HCT116 (cell line): ENCODE results near the gene PRND. TPM values are rescaled to one million over a fixed set of nuclear protein-coding genes. Genes with fewer than 3 reads are reported as not detected.
A peak's percentile ranks its signal among the peaks of the same experiment; 100 is the strongest.

Source experiments
- ATAC-seq: fragments of 200-7000 bp; cut with Tn5 transposase; 2 replicates; pipeline ENCODE4 v1.9.1; 2020; ENCODE audit warnings: mild to moderate bottlenecking, moderate library complexity
- BruUV-seq: library from RNA; stranded (reverse); fragments of 400-500 nt; replicated peaks from 2 replicates; lab custom pipeline; 2021; lab: Mats Ljungman, UMichigan
- CTCF ChIA-PET: fragments of 300-600 bp; sonication (Branson Sonifier 250); formaldehyde crosslinking; loops from one replicate; lab custom pipeline; 2021; ENCODE audit warnings: antibody characterized with exemption; lab: Charles Lee
- POLR2A ChIA-PET: fragments of 300-600, 350-600 bp; sonication (Branson Sonifier 250); formaldehyde crosslinking; loops from one replicate; lab custom pipeline; 2021; ENCODE audit warnings: antibody characterized with exemption; lab: Charles Lee
- RAD21 ChIA-PET, 2 experiments: fragments of 300-600 bp; sonication (Branson Sonifier 250); formaldehyde crosslinking; loops; one replicate each; lab custom pipeline; 2023; ENCODE audit warnings: low total read pairs in 2 of 2; ENCODE audit not compliant: uncharacterized antibody in 2 of 2, unreplicated experiment in 2 of 2, low non-redundant PET in 1 of 2; lab: Charles Lee
- DNase-seq: peaks from one replicate; pipeline ENCODE4 v3.0.0-alpha.2; 2010; ENCODE audit warnings: low read depth, low spot score
- H2AFZ ChIP-seq: fragments of 200-600 bp; shearing (Covaris generic), sonication (generic); 2 replicates; pipeline ENCODE4 v1.6.1; 2017; ENCODE audit warnings: low read depth, mixed run types, mixed read lengths, antibody characterized with exemption, low read length; ENCODE audit not compliant: poor library complexity, severe bottlenecking
- H3K27ac ChIP-seq: 2 replicates; pipeline ENCODE4 v1.5.1; 2012; ENCODE audit warnings: low read depth, low read length
- H3K27me3 ChIP-seq: fragments of 200-600 bp; sonication (generic); 2 replicates; pipeline ENCODE4 v1.6.1; 2016; ENCODE audit warnings: mixed run types, low read length, mixed read lengths; ENCODE audit not compliant: insufficient read depth
- H3K36me3 ChIP-seq, 2 experiments: fragments of 200-500 bp in 1 of 2; fragments of 200-600 bp in 1 of 2; sonication (Bioruptor generic) in 1 of 2; sonication (generic) in 1 of 2; 2 replicates each; pipeline versions ENCODE4 v1.5.1 to v1.6.1; 2014 to 2016; ENCODE audit warnings: low read length in 2 of 2, inconsistent platforms in 1 of 2, mixed read lengths in 1 of 2, mixed run types in 1 of 2; ENCODE audit not compliant: insufficient read depth in 2 of 2, control insufficient read depth in 1 of 2
- H3K4me1 ChIP-seq, 2 experiments: fragments of 200-600 bp in 1 of 2; sonication (generic) in 1 of 2; 2 replicates each; pipeline versions ENCODE4 v1.5.1 to v1.6.1; 2012 to 2017; ENCODE audit warnings: low read length in 2 of 2, inconsistent platforms in 1 of 2, mild to moderate bottlenecking in 1 of 2, mixed read lengths in 1 of 2, mixed run types in 1 of 2, moderate library complexity in 1 of 2; ENCODE audit not compliant: insufficient read depth in 2 of 2, control insufficient read depth in 1 of 2
- H3K4me2 ChIP-seq: fragments of 200-600 bp; sonication (generic); 2 replicates; pipeline ENCODE4 v1.6.1; 2017; ENCODE audit warnings: mixed run types, low read length, mixed read lengths
- H3K4me3 ChIP-seq, 2 experiments: fragments of 200-600 bp in 1 of 2; sonication (generic) in 1 of 2; replicated peaks in 1 of 2; 2 replicates each; pipeline ENCODE4 v1.5.1; 2011 to 2016; ENCODE audit warnings: low read length in 2 of 2, control low read depth in 1 of 2, low read depth in 1 of 2, mild to moderate bottlenecking in 1 of 2, mixed read lengths in 1 of 2, mixed run types in 1 of 2
- H3K79me2 ChIP-seq: fragments of 200-600 bp; sonication (generic); 2 replicates; pipeline ENCODE4 v1.6.1; 2017; ENCODE audit warnings: mild to moderate bottlenecking, mixed run types, low read length, moderate library complexity, mixed read lengths; ENCODE audit not compliant: insufficient read depth
- H3K9ac ChIP-seq: fragments of 200-600 bp; sonication (generic); 2 replicates; pipeline ENCODE4 v1.6.1; 2016; ENCODE audit warnings: low read length, mixed read lengths
- H3K9me2 ChIP-seq: fragments of 200-600 bp; sonication (generic), shearing (Covaris generic); 2 replicates; pipeline ENCODE4 v1.6.1; 2017; ENCODE audit warnings: mixed run types, mild to moderate bottlenecking, moderate library complexity; ENCODE audit not compliant: insufficient read depth
- H3K9me3 ChIP-seq, 2 experiments: fragments of 200-500 bp in 1 of 2; fragments of 200-600 bp in 1 of 2; sonication (Bioruptor generic) in 1 of 2; sonication (generic) in 1 of 2; 2 replicates each; pipeline ENCODE4 v1.6.1; 2014 to 2017; ENCODE audit warnings: low read length in 2 of 2, mixed read lengths in 2 of 2, inconsistent platforms in 1 of 2, low read depth in 1 of 2, mild to moderate bottlenecking in 1 of 2, mixed run types in 1 of 2, moderate library complexity in 1 of 2; ENCODE audit not compliant: control insufficient read depth in 1 of 2, insufficient read depth in 1 of 2
- H4K20me1 ChIP-seq: fragments of 200-600 bp; sonication (generic), shearing (Covaris generic); 2 replicates; pipeline ENCODE4 v1.6.1; 2017; ENCODE audit warnings: mixed run types, mild to moderate bottlenecking, moderate library complexity; ENCODE audit not compliant: insufficient read depth
- ATF3 ChIP-seq: IDR thresholded peaks from 2 replicates; pipeline ENCODE4 v1.6.1; 2012
- EGR1 ChIP-seq: IDR thresholded peaks from 2 replicates; pipeline ENCODE4 v1.6.1; 2012; ENCODE audit warnings: low read depth
- EZH2 ChIP-seq: fragments of 200-600 bp; sonication (generic); IDR thresholded peaks from 2 replicates; pipeline ENCODE4 v1.6.1; 2017; ENCODE audit warnings: antibody characterized with exemption, mixed run types
- POLR2A ChIP-seq: IDR thresholded peaks from 2 replicates; pipeline ENCODE4 v1.7.0; 2011; ENCODE audit warnings: borderline replicate concordance; ENCODE audit not compliant: insufficient read depth, insufficient read length; ENCODE audit errors: extremely low read depth
- REST ChIP-seq: IDR thresholded peaks from 2 replicates; pipeline ENCODE4 v1.6.1; 2012; ENCODE audit warnings: low read depth
- YY1 ChIP-seq: IDR thresholded peaks from 2 replicates; pipeline ENCODE4 v1.6.1; 2011; ENCODE audit warnings: low read length, low read depth, moderate library complexity, mild to moderate bottlenecking; ENCODE audit not compliant: insufficient replicate concordance; ENCODE audit errors: extremely low read depth
- ZFX ChIP-seq: fragments of 450-650 bp; IDR thresholded peaks from 2 replicates; pipeline ENCODE4 v1.6.1; 2017
- intact Hi-C: fragments of 100-400 bp; cut with micrococcal nuclease; formaldehyde crosslinking; loops from 2 replicates; pipeline ENCODE4 v1.10.0; 2022
- total RNA-seq: library from RNA; stranded (reverse); gene quantifications from one replicate; pipeline ENCODE4 v1.2.1, GENCODE V29; 2021; ENCODE audit not compliant: unreplicated experiment

Gene PRND
- total RNA-seq, 1 experiment from 2014 or later, result not detected

- no peak for ATAC-seq
- no peaks in the 10 kb centered on the region for H3K9me2 ChIP-seq
- CTCF ChIA-PET, result no interaction called here
- POLR2A ChIA-PET, result no interaction called here
- H2AFZ ChIP-seq, result no peak overlapping the region
- H4K20me1 ChIP-seq, result no peaks in the 10 kb centered on the region
- no peak overlapping the region for H3K27ac ChIP-seq
- DNase-seq, result no peak
- no peak overlapping the region for H3K4me2 ChIP-seq
- H3K79me2 ChIP-seq, result no peaks in the 10 kb centered on the region
- no peaks in the 10 kb centered on the region for H3K36me3 ChIP-seq
- H3K9me3 ChIP-seq, result no peaks in the 10 kb centered on the region
- H3K4me3 ChIP-seq, result no peak overlapping the region
- RAD21 ChIA-PET, result no interaction called here
- H3K27me3 ChIP-seq, result 0 out of 2 replicates have a peak, but pooled peaks cover 2% of the 10 kb centered on the region
- no peak for TF ChIP-seq EZH2
- TF ChIP-seq POLR2A, result no peak
- no peak for TF ChIP-seq YY1
- no peak for TF ChIP-seq EGR1
- BruUV-seq, result no TSS peak
- H3K9ac ChIP-seq, result no peak overlapping the region
- peaks cover 0 to 3% of the 10 kb centered on the region in 2 experiments; a peak in 1 of 4 replicates for H3K4me1 ChIP-seq
- intact Hi-C loops, result no loop called here
Observed at GRCh38 chr20:4729265-4729664, 7.6 kb downstream of the PRND start.

- Histone ChIP-seq H4K20me1 (no peaks in the 10 kb centered on the region), H3K36me3 (no peaks in the 10 kb centered on the region), H3K79me2 (no peaks in the 10 kb centered on the region), H3K27me3 (0 out of 2 replicates have a peak, but pooled peaks cover 2% of the 10 kb centered on the region), H3K27ac (no peak overlapping the region), H3K4me1 (peaks cover 0 to 3% of the 10 kb centered on the region in 2 experiments; a peak in 1 of 4 replicates), H2AFZ (no peak overlapping the region), H3K9me2 (no peaks in the 10 kb centered on the region), H3K9ac (no peak overlapping the region), H3K9me3 (no peaks in the 10 kb centered on the region), H3K4me2 (no peak overlapping the region), H3K4me3 (no peak overlapping the region)
- TF ChIP-seq EGR1 (no peak), REST (peak; percentile 35), ATF3 (no peak), ZFX (no peak)
- POLR2A ChIA-PET, result no interaction called here
- RAD21 ChIA-PET, result no interaction called here
- intact Hi-C loops, result no loop called here
- CTCF ChIA-PET, result no interaction called here
- ATAC-seq (no peak), DNase-seq (no peak)
- no TSS peak for BruUV-seq
Observed at GRCh38 chr20:4730780-4731179, 9.1 kb downstream of the PRND start.
